Measurements from ENCODE around the gene ZSWIM3. TPM values are rescaled to one million over a fixed set of nuclear protein-coding genes. Genes with fewer than 3 reads are reported as not detected.
"Not testable (repeated sequence)": the region's sequence is repeated elsewhere in the genome, so short reads cannot be mapped to it uniquely, and the experiment has no call there.

ZSWIM3 gene
- polyA plus RNA-seq, 1 donor = 5.9 TPM

DNA sequence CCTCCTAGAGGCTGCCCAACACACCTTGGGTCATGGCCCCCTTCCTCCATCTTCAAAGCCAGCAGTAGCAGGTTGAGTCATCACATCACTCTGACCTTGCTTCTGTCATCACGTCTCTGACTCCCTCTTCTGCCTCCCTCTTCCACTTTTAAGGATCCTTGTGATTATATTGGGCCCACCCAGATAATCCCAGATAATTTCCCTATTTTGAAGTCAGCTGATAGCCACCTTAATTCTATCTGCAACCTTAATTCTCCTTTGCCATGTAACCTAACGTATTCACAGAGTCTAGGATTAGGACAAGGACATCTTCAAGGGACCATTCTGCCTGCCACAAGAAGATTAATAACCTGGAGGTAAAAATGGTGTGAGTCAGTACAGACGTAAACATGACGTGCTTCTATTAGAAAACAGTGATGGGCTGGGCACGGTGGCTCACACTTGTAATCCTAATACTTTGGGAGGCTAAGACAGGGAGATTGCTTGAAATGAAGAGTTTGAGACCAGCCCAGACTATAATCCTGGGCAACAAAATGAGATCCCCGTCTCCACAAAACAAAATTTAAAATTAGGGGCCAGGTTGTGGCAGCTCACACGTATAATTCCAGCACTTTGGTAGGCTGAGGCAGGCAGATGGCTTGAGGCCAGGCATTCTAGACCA lies 3.3 kb downstream of the ZSWIM3 start:
- DNase-seq = no peak

- no peak for DNase-seq
Measured at GRCh38 chr20:45861221-45862075, 4.0 kb downstream of the ZSWIM3 start.

GRCh38 chr20:45863543-45864470 lies 6.4 kb downstream of the ZSWIM3 start:
- no peak for DNase-seq

GRCh38 chr20:45866454-45866853 lies 9.0 kb downstream of the ZSWIM3 start:
- DNase-seq = no peak

DNA sequence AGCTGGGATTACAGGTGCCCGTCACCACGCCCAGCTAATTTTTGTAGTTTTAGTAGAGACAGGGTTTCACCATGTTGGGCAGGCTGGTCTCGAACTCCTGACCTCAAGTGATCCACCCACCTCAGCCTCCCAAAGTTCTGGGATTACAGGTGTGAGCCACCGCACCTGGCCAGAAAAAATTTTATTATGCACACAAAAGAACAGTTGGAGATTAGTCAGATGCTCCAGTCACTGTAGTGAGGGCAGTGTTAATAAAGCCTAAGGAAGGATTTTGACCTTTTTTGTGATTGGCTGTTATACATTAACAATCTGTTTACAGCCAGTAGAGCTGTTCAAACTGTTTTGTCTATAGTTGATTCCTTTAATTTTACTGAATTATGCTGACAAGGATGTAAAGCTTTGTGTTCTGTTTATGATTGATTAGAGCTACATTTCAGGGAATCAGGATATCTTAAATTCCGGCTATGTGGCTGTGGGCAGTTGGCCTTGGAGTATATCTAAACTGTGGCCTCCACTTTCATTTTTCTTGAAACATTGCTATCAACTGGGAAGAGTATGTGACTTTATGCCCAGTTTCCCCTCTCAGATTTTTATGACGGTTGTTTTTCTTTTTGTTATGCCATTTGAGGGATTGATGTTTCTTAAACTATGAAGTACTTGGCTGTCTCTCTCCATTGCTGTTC lies 9.9 kb downstream of the ZSWIM3 start:
- DNase-seq = no peak

- no peak for DNase-seq
Measured at GRCh38 chr20:45867819-45868176, 10.4 kb downstream of the ZSWIM3 start.

GRCh38 chr20:45872626-45873025 lies 15.2 kb downstream of the ZSWIM3 start:
- DNase-seq = no peak

DNA sequence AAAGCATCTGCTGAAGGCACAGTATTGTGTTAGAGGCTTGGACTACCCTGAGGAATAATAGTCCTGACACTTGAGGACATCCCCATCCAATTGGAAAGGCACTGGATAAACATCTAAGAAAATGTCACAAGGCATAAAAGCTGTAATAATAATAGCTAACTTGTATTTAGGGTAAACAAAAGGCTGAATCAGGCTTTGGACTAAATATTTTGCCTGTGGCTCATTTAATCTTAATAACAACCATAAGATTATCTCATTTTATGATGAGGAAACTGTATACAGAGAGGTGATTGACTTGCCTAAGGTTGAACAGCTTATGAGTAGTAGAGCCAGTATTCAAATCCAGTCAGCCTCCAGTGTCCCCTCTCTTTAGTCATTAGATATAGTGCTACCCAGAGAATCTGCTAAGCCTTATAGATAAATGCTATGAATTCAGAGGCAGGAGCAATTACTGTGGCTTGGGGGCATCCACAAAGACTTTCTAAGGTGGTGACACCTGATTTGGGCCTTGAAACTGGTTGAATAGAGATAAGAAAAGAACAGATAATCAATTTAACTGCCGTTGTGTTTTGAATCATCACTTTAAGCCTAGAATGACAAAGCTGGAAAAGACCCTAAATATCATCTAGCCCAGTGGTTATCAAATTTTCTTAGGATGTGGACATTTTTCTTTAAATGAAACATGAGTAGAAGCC lies 16.1 kb downstream of the ZSWIM3 start:
- DNase-seq = no peak

GRCh38 chr20:45874104-45874481 lies 16.7 kb downstream of the ZSWIM3 start:
- DNase-seq = not testable (repeated sequence)

- DNase-seq = no peak
Measured at GRCh38 chr20:45874576-45874975, 17.2 kb downstream of the ZSWIM3 start.

DNA sequence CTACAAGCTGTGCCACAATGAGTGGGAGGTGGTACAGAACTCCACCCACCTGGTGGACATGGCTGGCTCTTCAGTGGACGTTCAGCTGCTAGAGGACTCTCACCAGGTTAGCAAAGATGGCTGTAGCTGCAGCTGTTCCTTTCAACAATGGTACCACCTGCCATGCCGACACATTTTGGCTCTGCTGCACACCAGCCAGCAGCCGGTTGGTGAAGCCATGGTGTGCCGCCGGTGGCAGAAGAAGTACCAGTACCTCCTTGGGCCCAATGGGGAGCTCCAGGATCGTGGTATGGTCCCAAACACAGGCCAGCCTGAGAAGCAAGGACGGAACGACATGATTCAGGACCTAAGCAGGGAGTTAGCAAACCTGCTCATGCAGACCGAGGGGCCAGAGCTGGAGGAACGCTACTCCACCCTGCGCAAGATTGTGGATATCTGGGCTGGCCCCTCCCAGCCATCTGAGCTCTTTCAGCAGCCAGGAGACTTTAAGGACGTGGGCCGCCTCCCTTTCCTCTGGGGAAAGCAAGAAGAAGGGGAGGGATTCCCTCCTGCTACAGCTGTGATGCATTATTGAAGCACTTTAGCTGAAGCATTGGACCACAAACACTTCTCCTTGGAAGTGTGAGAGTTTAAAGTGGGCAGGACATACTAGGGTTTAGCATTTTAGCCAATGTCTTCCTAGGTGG lies 20.8 kb downstream of the ZSWIM3 start:
- no peak for DNase-seq

DNA sequence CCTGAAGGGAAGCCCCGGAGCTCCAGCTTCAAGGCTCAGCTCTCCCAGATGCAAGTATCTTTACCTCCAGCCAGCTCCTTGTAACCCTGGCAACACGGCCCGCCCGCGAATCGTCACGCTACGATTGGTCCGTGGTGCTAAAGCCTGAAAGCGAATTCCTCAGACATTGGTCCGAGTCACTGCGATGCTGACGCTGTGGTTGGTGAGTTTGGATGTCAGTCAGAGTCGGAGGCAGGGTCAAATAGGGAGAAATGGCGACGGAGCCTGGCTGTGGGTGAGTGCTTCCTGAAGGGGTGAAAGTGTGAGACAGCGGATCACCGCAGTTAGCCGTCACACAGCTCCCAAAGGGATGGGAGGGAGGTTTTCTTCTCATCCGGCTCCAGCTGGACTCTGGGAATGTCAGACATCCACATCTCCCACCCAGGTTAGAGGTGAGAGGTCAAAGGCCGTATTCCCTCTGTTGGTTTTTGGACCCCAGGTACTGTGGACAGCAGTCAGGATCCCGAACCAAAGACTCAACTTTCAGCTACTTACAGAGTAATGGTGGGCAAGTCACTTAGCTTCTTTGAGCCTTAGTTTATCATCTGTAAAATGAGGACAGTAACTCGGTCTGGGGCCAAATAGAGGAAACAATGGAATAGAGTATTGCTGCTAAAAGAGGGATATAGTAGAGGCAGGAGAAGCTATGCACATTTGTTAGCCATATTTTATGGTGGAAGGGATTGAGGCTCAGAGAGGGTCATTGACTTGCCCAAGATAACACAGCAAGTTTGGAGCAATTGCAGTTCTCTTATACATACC lies 23.8 kb downstream of the ZSWIM3 start, which contains the start of gene ZSWIM1:
Gene ZSWIM1, plus strand, starts transcription at position 240 of the 801 bp plus-strand sequence. CDS start 1,366 bp downstream, outside the sequence.
- peak; percentile 100 for DNase-seq

DNA sequence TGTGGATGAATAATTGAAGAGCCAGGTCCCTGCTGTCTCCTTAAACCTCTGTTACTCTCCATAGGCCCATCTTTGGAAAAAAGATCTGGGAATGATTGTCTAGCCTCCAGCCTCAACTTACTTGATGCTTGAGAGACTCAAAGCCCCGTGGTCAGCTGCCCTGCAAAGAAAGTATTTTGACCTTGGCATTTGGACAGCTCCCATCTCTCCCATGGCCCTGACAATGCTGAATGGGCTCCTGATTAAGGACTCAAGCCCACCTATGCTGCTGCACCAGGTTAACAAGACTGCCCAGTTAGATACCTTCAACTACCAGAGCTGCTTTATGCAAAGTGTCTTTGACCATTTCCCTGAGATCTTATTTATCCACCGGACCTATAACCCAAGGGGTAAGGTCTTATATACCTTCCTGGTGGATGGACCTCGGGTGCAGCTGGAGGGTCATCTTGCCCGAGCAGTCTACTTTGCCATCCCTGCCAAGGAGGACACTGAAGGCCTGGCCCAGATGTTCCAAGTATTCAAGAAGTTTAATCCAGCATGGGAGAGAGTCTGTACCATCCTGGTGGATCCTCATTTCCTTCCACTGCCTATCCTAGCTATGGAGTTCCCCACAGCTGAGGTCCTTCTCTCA lies 25.2 kb downstream of the ZSWIM3 start:
- DNase-seq = no peak

DNA sequence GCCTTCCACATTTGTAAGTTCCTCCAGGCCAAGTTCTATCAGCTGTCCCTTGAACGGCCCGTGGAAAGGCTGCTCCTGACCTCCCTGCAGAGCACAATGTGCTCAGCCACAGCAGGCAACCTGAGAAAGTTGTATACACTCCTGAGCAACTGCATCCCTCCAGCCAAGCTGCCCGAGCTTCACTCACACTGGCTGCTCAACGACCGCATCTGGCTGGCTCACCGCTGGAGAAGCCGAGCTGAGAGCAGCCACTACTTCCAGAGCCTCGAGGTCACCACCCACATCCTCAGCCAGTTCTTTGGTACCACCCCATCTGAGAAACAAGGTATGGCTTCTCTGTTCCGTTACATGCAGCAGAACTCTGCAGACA lies 25.7 kb downstream of the ZSWIM3 start:
- no peak for DNase-seq

GRCh38 chr20:45886590-45887345 lies 29.4 kb downstream of the ZSWIM3 start:
- DNase-seq = no peak

DNA sequence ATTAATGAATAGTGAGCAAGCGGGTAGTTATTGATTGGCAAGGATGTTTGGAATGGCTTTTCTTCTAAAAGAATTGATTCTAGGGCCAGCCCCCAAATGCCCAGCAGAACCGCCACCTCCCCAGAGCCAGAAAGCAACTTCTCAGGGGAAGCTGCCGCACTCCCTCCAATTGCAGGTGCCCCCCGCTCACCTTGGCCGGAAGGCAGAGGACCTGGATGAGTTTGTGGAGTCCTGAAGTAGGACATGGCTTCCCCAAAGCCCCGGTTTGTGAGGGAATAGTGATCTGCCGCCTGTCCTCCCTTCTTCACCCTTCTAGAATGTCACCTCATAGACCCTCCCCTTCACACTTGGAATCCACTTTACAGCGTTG lies 29.9 kb downstream of the ZSWIM3 start, which contains the start of gene SPATA25:
Gene SPATA25, minus strand, starts transcription at position 277 of the 370 bp plus-strand sequence. Its CDS starts 32 bp downstream, at position 245.
- no peak for DNase-seq

DNA sequence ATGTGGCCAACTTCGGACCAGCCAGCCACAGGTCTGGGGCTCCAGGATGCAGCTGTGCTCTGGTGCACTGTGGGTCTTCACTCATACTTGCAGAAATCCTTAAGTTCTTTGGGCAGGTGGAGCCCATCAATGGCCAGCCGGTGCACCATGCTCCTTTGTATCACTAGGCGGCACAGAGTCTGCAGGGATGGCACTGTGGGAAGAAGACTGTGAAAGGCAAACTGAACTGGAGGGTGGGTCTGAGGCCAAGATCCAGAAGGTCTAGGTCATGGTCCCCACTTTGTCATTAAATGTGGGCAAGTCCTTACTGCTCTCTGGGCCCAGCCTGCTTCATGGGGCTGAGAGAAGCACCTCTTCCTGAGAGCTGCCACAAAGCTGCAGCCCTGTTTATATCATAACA lies 31.3 kb downstream of the ZSWIM3 start:
- no peak for DNase-seq
